DND-41 (cell line): ENCODE measurements around the gene CEP152.

Source experiments
- EZH2 ChIP-seq: IDR thresholded peaks from 3 replicates; pipeline ENCODE4 v1.6.1; 2012; ENCODE audit warnings: borderline replicate concordance, low read depth, mild to moderate bottlenecking, moderate library complexity, low read length, inconsistent platforms; ENCODE audit not compliant: severe bottlenecking
- TF ChIP-seq, protein P1 (sequence below): IDR thresholded peaks from 2 replicates; pipeline ENCODE4 v1.5.1; 2012; ENCODE audit warnings: borderline replicate concordance, low read length, moderate library complexity, mild to moderate bottlenecking; ENCODE audit not compliant: poor library complexity, severe bottlenecking; ENCODE audit errors: extremely low read depth

DNA sequence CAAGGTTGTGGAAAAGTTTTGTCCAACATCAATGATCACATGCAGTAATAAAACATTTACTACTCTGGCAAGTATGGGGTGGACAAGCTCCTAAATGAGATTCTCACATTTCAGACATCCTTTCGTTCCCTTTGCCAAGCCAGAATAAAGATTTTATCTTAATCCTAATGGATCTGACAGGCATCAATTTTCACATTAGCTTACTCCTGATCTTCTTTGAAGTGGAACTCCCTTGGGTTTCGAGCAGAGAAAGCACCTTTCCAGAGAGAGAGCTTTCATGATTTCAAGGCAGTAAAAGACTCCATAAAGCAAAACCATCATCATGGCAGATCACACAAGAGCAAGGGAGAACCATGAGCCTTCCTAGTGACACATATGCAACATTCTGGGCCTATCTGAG is 39.8 kb upstream of the CEP152 start:
- TF ChIP-seq, protein P1, sequence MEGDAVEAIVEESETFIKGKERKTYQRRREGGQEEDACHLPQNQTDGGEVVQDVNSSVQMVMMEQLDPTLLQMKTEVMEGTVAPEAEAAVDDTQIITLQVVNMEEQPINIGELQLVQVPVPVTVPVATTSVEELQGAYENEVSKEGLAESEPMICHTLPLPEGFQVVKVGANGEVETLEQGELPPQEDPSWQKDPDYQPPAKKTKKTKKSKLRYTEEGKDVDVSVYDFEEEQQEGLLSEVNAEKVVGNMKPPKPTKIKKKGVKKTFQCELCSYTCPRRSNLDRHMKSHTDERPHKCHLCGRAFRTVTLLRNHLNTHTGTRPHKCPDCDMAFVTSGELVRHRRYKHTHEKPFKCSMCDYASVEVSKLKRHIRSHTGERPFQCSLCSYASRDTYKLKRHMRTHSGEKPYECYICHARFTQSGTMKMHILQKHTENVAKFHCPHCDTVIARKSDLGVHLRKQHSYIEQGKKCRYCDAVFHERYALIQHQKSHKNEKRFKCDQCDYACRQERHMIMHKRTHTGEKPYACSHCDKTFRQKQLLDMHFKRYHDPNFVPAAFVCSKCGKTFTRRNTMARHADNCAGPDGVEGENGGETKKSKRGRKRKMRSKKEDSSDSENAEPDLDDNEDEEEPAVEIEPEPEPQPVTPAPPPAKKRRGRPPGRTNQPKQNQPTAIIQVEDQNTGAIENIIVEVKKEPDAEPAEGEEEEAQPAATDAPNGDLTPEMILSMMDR, result no peak
- no peak for TF ChIP-seq EZH2
